ENCODE results near the gene REXO4. TPM values are rescaled to one million over a fixed set of nuclear protein-coding genes. Genes with fewer than 3 reads are reported as not detected.

The REXO4 gene
- total and polyA plus RNA-seq, 8 donors, result 16.9 to 29.1 (median 27.6) TPM

DNA sequence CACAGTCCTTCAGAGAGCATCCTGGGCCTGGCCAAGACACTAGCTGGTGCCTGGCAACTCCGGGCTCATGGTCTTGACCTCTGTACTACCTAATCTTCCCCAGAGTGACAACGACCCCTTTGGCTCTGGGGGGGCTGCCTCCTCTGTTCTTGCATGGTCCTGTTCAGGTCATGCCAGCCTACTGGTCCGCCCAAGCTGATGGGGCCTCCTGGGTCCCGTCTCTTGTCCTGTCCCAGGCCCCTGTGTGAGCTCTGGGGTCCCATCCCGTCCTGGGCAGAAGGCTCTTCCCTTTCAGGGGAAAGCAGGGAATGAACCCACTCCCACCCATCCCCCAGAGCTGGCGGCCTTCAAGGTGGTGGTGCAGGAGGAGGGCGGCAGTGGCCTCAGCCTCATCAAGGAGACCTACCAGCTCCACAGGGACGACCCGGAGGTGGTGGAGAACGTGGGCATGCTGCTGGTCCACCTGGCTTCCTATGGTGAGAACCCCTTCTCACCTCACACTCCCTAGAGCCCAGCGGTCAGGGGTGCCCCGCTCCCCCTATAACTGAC is 13.3 kb downstream of the REXO4 start:
- no peaks in the 10 kb centered on the region for H3K4me1 ChIP-seq
- ATAC-seq (no peak), DNase-seq (peak in 1 of 4 donors; percentile 66)
- H3K27ac ChIP-seq, result no peak overlapping the region
- TF ChIP-seq, protein P1, sequence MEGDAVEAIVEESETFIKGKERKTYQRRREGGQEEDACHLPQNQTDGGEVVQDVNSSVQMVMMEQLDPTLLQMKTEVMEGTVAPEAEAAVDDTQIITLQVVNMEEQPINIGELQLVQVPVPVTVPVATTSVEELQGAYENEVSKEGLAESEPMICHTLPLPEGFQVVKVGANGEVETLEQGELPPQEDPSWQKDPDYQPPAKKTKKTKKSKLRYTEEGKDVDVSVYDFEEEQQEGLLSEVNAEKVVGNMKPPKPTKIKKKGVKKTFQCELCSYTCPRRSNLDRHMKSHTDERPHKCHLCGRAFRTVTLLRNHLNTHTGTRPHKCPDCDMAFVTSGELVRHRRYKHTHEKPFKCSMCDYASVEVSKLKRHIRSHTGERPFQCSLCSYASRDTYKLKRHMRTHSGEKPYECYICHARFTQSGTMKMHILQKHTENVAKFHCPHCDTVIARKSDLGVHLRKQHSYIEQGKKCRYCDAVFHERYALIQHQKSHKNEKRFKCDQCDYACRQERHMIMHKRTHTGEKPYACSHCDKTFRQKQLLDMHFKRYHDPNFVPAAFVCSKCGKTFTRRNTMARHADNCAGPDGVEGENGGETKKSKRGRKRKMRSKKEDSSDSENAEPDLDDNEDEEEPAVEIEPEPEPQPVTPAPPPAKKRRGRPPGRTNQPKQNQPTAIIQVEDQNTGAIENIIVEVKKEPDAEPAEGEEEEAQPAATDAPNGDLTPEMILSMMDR (IDR thresholded peaks at IDR 0.05), result no peak
- H3K27me3 ChIP-seq, result no peaks in the 10 kb centered on the region
- H3K4me3 ChIP-seq, result no peak overlapping the region
- intact Hi-C loops (cut with DNase I), result loop anchor here in 1 of 2 donors (10.0 kb wide), 1 partner anchor 80 kb away; no protein-coding TSS in a partner anchor
- H3K36me3 ChIP-seq, result peaks cover 0 to 74% of the 10 kb centered on the region in 2 donors
- no peaks in the 10 kb centered on the region for H3K9me3 ChIP-seq

GRCh38 chr9:133403766-133404453 is 13.9 kb downstream of the REXO4 start:
- Histone ChIP-seq H3K9me3 (no peaks in the 10 kb centered on the region), H3K27me3 (no peaks in the 10 kb centered on the region), H3K36me3 (peaks cover 0 to 68% of the 10 kb centered on the region in 2 donors), H3K4me3 (no peak overlapping the region), H3K27ac (no peak overlapping the region), H3K4me1 (no peaks in the 10 kb centered on the region)
- TF ChIP-seq, protein P1 (IDR thresholded peaks at IDR 0.05), result peak; percentile 37 to 55
- intact Hi-C loops (cut with DNase I), result loop anchor here in 1 of 2 donors (10.0 kb wide), 1 partner anchor 81 kb away; no protein-coding TSS in a partner anchor
- DNase-seq (peak in 2 of 4 donors; percentile 54 to 85), ATAC-seq (peak; percentile 85)

GRCh38 chr9:133402689-133403088 is 15.1 kb downstream of the REXO4 start:
- DNase-seq (peak in 1 of 4 donors; percentile 66), ATAC-seq (no peak)
- Histone ChIP-seq H3K36me3 (peaks cover 0 to 59% of the 10 kb centered on the region in 2 donors), H3K4me1 (no peaks in the 10 kb centered on the region), H3K27me3 (peaks cover 0 to 3% of the 10 kb centered on the region in 2 donors), H3K9me3 (no peaks in the 10 kb centered on the region), H3K27ac (no peak overlapping the region), H3K4me3 (no peak overlapping the region)
- intact Hi-C loops (cut with DNase I), result loop anchor here in 1 of 2 donors (10.0 kb wide), 1 partner anchor 82 kb away; no protein-coding TSS in a partner anchor
- TF ChIP-seq, protein P1 (IDR thresholded peaks at IDR 0.05), result no peak

DNA sequence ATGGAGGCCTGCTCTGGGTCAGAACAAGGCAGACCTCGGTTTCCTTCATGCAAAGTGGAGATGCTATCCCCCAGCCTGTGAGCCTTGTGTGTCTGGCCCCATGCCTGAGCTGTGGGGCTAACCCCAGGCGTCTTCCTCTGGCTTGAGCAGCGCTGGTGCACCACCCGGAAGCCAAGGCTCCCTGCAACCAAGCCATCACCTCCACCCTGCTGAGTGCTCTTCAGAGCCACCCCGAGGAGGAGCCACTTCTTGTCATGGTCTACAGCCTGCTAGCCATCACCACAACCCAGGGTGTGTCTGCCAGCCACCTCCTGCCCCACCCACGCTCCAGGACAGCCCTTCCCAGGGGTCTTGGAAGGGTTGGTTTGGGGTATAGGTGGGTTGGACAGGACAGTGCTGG is 16.2 kb downstream of the REXO4 start:
- Histone ChIP-seq H3K4me3 (no peak overlapping the region), H3K36me3 (peaks cover 0 to 48% of the 10 kb centered on the region in 2 donors), H3K4me1 (no peaks in the 10 kb centered on the region), H3K9me3 (no peaks in the 10 kb centered on the region), H3K27me3 (peaks cover 0 to 14% of the 10 kb centered on the region in 2 donors), H3K27ac (no peak overlapping the region)
- intact Hi-C loops (cut with DNase I), result loop anchor here in 1 of 2 donors (10.0 kb wide), 1 partner anchor 83 kb away; no protein-coding TSS in a partner anchor
- DNase-seq, result peak in 1 of 4 donors; percentile 18
- no peak for ATAC-seq
- TF ChIP-seq, protein P1 (IDR thresholded peaks at IDR 0.05), result no peak

- no peak overlapping the region for H3K4me3 ChIP-seq
- no peak overlapping the region for H3K27ac ChIP-seq
- H3K36me3 ChIP-seq, result peaks cover 0 to 35% of the 10 kb centered on the region in 2 donors
- H3K4me1 ChIP-seq, result no peaks in the 10 kb centered on the region
- H3K27me3 ChIP-seq, result peaks cover 0 to 27% of the 10 kb centered on the region in 2 donors
- H3K9me3 ChIP-seq, result no peaks in the 10 kb centered on the region
- no peak for ATAC-seq
- intact Hi-C loops (cut with DNase I), result loop anchor here in 1 of 2 donors (10.0 kb wide), 1 partner anchor 85 kb away; no protein-coding TSS in a partner anchor
- TF ChIP-seq, protein P1 (IDR thresholded peaks at IDR 0.05), result no peak
- peak in 1 of 4 donors; percentile 70 for DNase-seq
Measured at GRCh38 chr9:133400292-133400691, 17.5 kb downstream of the REXO4 start.
